Measurements from ENCODE around the gene MAP7.

The MAP7 gene

DNA sequence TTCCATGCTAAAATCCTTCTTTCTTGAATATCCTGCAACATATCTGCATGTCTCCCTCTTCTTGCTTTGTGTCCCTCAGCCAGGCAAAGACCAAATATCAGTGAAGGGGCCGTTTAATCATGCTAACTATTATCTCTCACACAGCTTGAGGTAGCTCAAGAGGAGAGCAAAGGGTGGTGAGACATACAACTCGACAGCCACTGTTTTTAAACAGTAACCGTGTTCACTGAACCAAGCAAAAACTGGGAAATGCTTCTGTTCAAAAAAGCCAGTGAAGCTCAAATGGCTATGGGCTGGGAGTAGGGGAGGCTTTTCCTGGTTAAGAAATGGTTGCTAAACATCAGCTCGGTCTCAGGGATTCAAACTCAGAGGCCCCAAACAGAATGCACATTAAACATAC, 83.4 kb downstream of the MAP7 start:
- no peaks in the 10 kb centered on the region for H3K27me3 ChIP-seq (replicated peaks; ENCODE audit: control insufficient read depth, insufficient read depth, low read length, poor library complexity, severe bottlenecking)
- no peak overlapping the region for H3K4me3 ChIP-seq (ENCODE audit: insufficient read depth, low read depth, low read length, poor library complexity, severe bottlenecking)
- H3K9me3 ChIP-seq (ENCODE audit: control insufficient read depth, low read length), result no peaks in the 10 kb centered on the region
- H3K4me1 ChIP-seq (ENCODE audit: control insufficient read depth, insufficient read depth, low read length, poor library complexity, severe bottlenecking), result no peaks in the 10 kb centered on the region
- DNase-seq, result no peak
- H3K36me3 ChIP-seq (ENCODE audit: control insufficient read depth, insufficient read depth, low read length), result no peaks in the 10 kb centered on the region
- H3K27ac ChIP-seq (ENCODE audit: insufficient read depth, low read length, poor library complexity, severe bottlenecking), result no peak overlapping the region

- Histone ChIP-seq H3K36me3 (ENCODE audit: control insufficient read depth, insufficient read depth, low read length) (no peaks in the 10 kb centered on the region), H3K4me3 (ENCODE audit: insufficient read depth, low read depth, low read length, poor library complexity, severe bottlenecking) (no peak overlapping the region), H3K9me3 (ENCODE audit: control insufficient read depth, low read length) (no peaks in the 10 kb centered on the region), H3K27ac (ENCODE audit: insufficient read depth, low read length, poor library complexity, severe bottlenecking) (no peak overlapping the region), H3K27me3 (replicated peaks; ENCODE audit: control insufficient read depth, insufficient read depth, low read length, poor library complexity, severe bottlenecking) (no peaks in the 10 kb centered on the region), H3K4me1 (ENCODE audit: control insufficient read depth, insufficient read depth, low read length, poor library complexity, severe bottlenecking) (no peaks in the 10 kb centered on the region)
- DNase-seq, result no peak
Observed at GRCh38 chr6:136465766-136466303, 84.4 kb downstream of the MAP7 start.

- no peak for DNase-seq
- Histone ChIP-seq H3K36me3 (ENCODE audit: control insufficient read depth, insufficient read depth, low read length) (no peaks in the 10 kb centered on the region), H3K4me3 (ENCODE audit: insufficient read depth, low read depth, low read length, poor library complexity, severe bottlenecking) (no peak overlapping the region), H3K4me1 (ENCODE audit: control insufficient read depth, insufficient read depth, low read length, poor library complexity, severe bottlenecking) (no peaks in the 10 kb centered on the region), H3K9me3 (ENCODE audit: control insufficient read depth, low read length) (no peaks in the 10 kb centered on the region), H3K27me3 (replicated peaks; ENCODE audit: control insufficient read depth, insufficient read depth, low read length, poor library complexity, severe bottlenecking) (no peaks in the 10 kb centered on the region), H3K27ac (ENCODE audit: insufficient read depth, low read length, poor library complexity, severe bottlenecking) (no peak overlapping the region)
Observed at GRCh38 chr6:136464874-136465273, 85.3 kb downstream of the MAP7 start.

GRCh38 chr6:136464148-136464547, 86.1 kb downstream of the MAP7 start:
- no peaks in the 10 kb centered on the region for H3K27me3 ChIP-seq (replicated peaks; ENCODE audit: control insufficient read depth, insufficient read depth, low read length, poor library complexity, severe bottlenecking)
- H3K4me1 ChIP-seq (ENCODE audit: control insufficient read depth, insufficient read depth, low read length, poor library complexity, severe bottlenecking), result no peaks in the 10 kb centered on the region
- no peak overlapping the region for H3K27ac ChIP-seq (ENCODE audit: insufficient read depth, low read length, poor library complexity, severe bottlenecking)
- H3K36me3 ChIP-seq (ENCODE audit: control insufficient read depth, insufficient read depth, low read length), result no peaks in the 10 kb centered on the region
- no peak for DNase-seq
- H3K9me3 ChIP-seq (ENCODE audit: control insufficient read depth, low read length), result no peaks in the 10 kb centered on the region
- no peak overlapping the region for H3K4me3 ChIP-seq (ENCODE audit: insufficient read depth, low read depth, low read length, poor library complexity, severe bottlenecking)

DNA sequence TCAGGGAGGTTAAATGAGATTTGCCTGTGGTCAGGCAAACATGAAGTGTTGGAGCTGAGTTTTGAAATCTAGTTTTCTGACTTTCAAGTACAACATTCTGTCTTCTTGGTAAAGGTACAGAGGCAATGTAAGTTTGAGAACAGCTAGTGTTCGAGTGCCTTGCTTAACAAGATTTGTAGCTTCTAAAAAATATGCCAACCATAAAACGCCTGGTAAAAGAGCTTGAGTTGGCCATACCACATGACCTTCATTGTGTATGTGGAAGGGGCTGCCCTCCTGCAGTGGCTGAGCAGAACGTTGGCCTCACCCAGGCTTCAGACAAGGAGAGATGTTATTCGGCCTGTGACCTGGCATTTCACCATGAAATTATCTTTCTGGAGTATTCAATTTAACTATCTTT, 86.5 kb downstream of the MAP7 start:
- no peaks in the 10 kb centered on the region for H3K9me3 ChIP-seq (ENCODE audit: control insufficient read depth, low read length)
- H3K27ac ChIP-seq (ENCODE audit: insufficient read depth, low read length, poor library complexity, severe bottlenecking), result no peak overlapping the region
- H3K27me3 ChIP-seq (replicated peaks; ENCODE audit: control insufficient read depth, insufficient read depth, low read length, poor library complexity, severe bottlenecking), result no peaks in the 10 kb centered on the region
- H3K36me3 ChIP-seq (ENCODE audit: control insufficient read depth, insufficient read depth, low read length), result no peaks in the 10 kb centered on the region
- no peak for DNase-seq
- H3K4me1 ChIP-seq (ENCODE audit: control insufficient read depth, insufficient read depth, low read length, poor library complexity, severe bottlenecking), result no peaks in the 10 kb centered on the region
- H3K4me3 ChIP-seq (ENCODE audit: insufficient read depth, low read depth, low read length, poor library complexity, severe bottlenecking), result no peak overlapping the region

DNA sequence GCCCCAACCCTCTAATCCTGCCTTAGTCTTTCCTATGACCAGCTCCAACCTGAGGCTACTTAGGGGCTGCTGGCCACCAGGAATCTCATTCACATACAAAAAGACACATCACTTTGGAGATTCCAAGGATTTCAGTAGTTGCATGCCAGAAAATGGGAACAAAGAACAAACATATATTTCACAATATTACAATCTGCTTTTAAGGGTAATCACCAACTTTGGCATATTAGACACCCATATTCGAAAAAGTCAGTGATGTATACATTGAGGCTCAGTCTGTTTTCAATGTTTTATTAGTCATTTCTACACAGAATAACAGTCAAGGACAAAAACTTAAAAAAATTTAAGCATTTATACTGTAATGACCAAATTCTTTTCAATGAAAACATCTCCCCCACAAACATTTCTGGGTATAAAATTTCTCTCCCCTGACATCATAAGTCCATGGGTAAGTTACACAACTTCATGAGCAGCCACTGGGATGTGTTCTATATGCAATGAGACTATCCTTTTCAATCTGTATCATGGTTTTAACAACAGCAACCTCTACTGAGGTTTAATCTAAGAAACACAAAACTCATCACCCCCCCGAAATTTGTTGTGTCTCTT, 103.5 kb downstream of the MAP7 start:
- no peaks in the 10 kb centered on the region for H3K27me3 ChIP-seq (replicated peaks; ENCODE audit: control insufficient read depth, insufficient read depth, low read length, poor library complexity, severe bottlenecking)
- H3K36me3 ChIP-seq (ENCODE audit: control insufficient read depth, insufficient read depth, low read length), result no peaks in the 10 kb centered on the region
- H3K4me3 ChIP-seq (ENCODE audit: insufficient read depth, low read depth, low read length, poor library complexity, severe bottlenecking), result no peak overlapping the region
- no peak for DNase-seq
- no peaks in the 10 kb centered on the region for H3K4me1 ChIP-seq (ENCODE audit: control insufficient read depth, insufficient read depth, low read length, poor library complexity, severe bottlenecking)
- no peak overlapping the region for H3K27ac ChIP-seq (ENCODE audit: insufficient read depth, low read length, poor library complexity, severe bottlenecking)
- no peaks in the 10 kb centered on the region for H3K9me3 ChIP-seq (ENCODE audit: control insufficient read depth, low read length)

- H3K27ac ChIP-seq (ENCODE audit: insufficient read depth, low read length, poor library complexity, severe bottlenecking), result no peak overlapping the region
- no peak for DNase-seq
Observed at GRCh38 chr6:136446145-136446544, 104.1 kb downstream of the MAP7 start.

GRCh38 chr6:136445063-136445462, 105.2 kb downstream of the MAP7 start:
- Histone ChIP-seq H3K27me3 (replicated peaks; ENCODE audit: control insufficient read depth, insufficient read depth, low read length, poor library complexity, severe bottlenecking) (no peaks in the 10 kb centered on the region), H3K36me3 (ENCODE audit: control insufficient read depth, insufficient read depth, low read length) (no peaks in the 10 kb centered on the region), H3K4me3 (ENCODE audit: insufficient read depth, low read depth, low read length, poor library complexity, severe bottlenecking) (no peak overlapping the region), H3K9me3 (ENCODE audit: control insufficient read depth, low read length) (no peaks in the 10 kb centered on the region), H3K27ac (ENCODE audit: insufficient read depth, low read length, poor library complexity, severe bottlenecking) (no peak overlapping the region), H3K4me1 (ENCODE audit: control insufficient read depth, insufficient read depth, low read length, poor library complexity, severe bottlenecking) (no peaks in the 10 kb centered on the region)
- no peak for DNase-seq

More at GRCh38 chr6:136446145-136446544, 104.1 kb downstream of the MAP7 start:
- Histone ChIP-seq H3K4me3 (ENCODE audit: insufficient read depth, low read depth, low read length, poor library complexity, severe bottlenecking) (no peak overlapping the region), H3K9me3 (ENCODE audit: control insufficient read depth, low read length) (no peaks in the 10 kb centered on the region), H3K4me1 (ENCODE audit: control insufficient read depth, insufficient read depth, low read length, poor library complexity, severe bottlenecking) (no peaks in the 10 kb centered on the region), H3K27me3 (replicated peaks; ENCODE audit: control insufficient read depth, insufficient read depth, low read length, poor library complexity, severe bottlenecking) (no peaks in the 10 kb centered on the region), H3K36me3 (ENCODE audit: control insufficient read depth, insufficient read depth, low read length) (no peaks in the 10 kb centered on the region)

- no peaks in the 10 kb centered on the region for H3K9me3 ChIP-seq (ENCODE audit: control insufficient read depth, low read length)
- H3K27ac ChIP-seq (ENCODE audit: insufficient read depth, low read length, poor library complexity, severe bottlenecking), result no peak overlapping the region
- H3K4me1 ChIP-seq (ENCODE audit: control insufficient read depth, insufficient read depth, low read length, poor library complexity, severe bottlenecking), result no peaks in the 10 kb centered on the region
- H3K27me3 ChIP-seq (replicated peaks; ENCODE audit: control insufficient read depth, insufficient read depth, low read length, poor library complexity, severe bottlenecking), result no peaks in the 10 kb centered on the region
- no peak overlapping the region for H3K4me3 ChIP-seq (ENCODE audit: insufficient read depth, low read depth, low read length, poor library complexity, severe bottlenecking)
- H3K36me3 ChIP-seq (ENCODE audit: control insufficient read depth, insufficient read depth, low read length), result no peaks in the 10 kb centered on the region
- no peak for DNase-seq
Observed at GRCh38 chr6:136440203-136440602, 110.0 kb downstream of the MAP7 start.

GRCh38 chr6:136439514-136440190, 110.6 kb downstream of the MAP7 start:
- no peaks in the 10 kb centered on the region for H3K4me1 ChIP-seq (ENCODE audit: control insufficient read depth, insufficient read depth, low read length, poor library complexity, severe bottlenecking)
- H3K27me3 ChIP-seq (replicated peaks; ENCODE audit: control insufficient read depth, insufficient read depth, low read length, poor library complexity, severe bottlenecking), result no peaks in the 10 kb centered on the region
- no peaks in the 10 kb centered on the region for H3K9me3 ChIP-seq (ENCODE audit: control insufficient read depth, low read length)
- no peaks in the 10 kb centered on the region for H3K36me3 ChIP-seq (ENCODE audit: control insufficient read depth, insufficient read depth, low read length)
- no peak overlapping the region for H3K4me3 ChIP-seq (ENCODE audit: insufficient read depth, low read depth, low read length, poor library complexity, severe bottlenecking)
- no peak overlapping the region for H3K27ac ChIP-seq (ENCODE audit: insufficient read depth, low read length, poor library complexity, severe bottlenecking)
- no peak for DNase-seq

Data from effector memory CD4-positive, alpha-beta T cell (primary cell).